Loucy (cell line): ENCODE results near the gene CAMK2N1.

Experiments used
- H2AFZ ChIP-seq: fragments of 200-600 bp; sonication (generic); 2 replicates; pipeline ENCODE4 v1.6.0; 2016; ENCODE audit warnings: antibody characterized with exemption, mild to moderate bottlenecking, low read length, moderate library complexity
- H3F3A ChIP-seq: fragments of 200-600 bp; 2 replicates; pipeline ENCODE4 v1.6.0; 2016; ENCODE audit warnings: antibody characterized with exemption, low read depth, mild to moderate bottlenecking
- H3K27me3 ChIP-seq: fragments of 200-600 bp; sonication (generic); 2 replicates; pipeline ENCODE4 v1.6.1; 2014; ENCODE audit warnings: low read length, mild to moderate bottlenecking; ENCODE audit not compliant: insufficient read depth, poor library complexity, severe bottlenecking
- H3K36me3 ChIP-seq: fragments of 200-600 bp; sonication (generic); 2 replicates; pipeline ENCODE4 v1.6.1; 2016; ENCODE audit warnings: low read length; ENCODE audit not compliant: insufficient read depth
- H3K4me1 ChIP-seq: fragments of 200-600 bp; sonication (generic); 2 replicates; pipeline ENCODE4 v1.5.1; 2014; ENCODE audit warnings: low read length, mild to moderate bottlenecking; ENCODE audit not compliant: insufficient read depth, poor library complexity, severe bottlenecking
- H3K4me2 ChIP-seq: fragments of 200-600 bp; sonication (generic); 2 replicates; pipeline ENCODE4 v1.6.0; 2014; ENCODE audit warnings: antibody characterized with exemption, low read length, low read depth, mild to moderate bottlenecking; ENCODE audit not compliant: poor library complexity, severe bottlenecking
- H3K4me3 ChIP-seq: fragments of 200-600 bp; sonication (generic); 2 replicates; pipeline ENCODE4 v1.5.1; 2014; ENCODE audit warnings: low read length, mild to moderate bottlenecking, mixed read lengths; ENCODE audit not compliant: poor library complexity, severe bottlenecking
- H3K79me2 ChIP-seq: fragments of 200-600 bp; sonication (generic); 2 replicates; pipeline ENCODE4 v1.6.1; 2014; ENCODE audit warnings: low read length; ENCODE audit not compliant: insufficient read depth
- H3K9ac ChIP-seq: fragments of 200-600 bp; sonication (generic); 2 replicates; pipeline ENCODE4 v1.6.0; 2014; ENCODE audit warnings: mild to moderate bottlenecking, low read depth, low read length, moderate library complexity; ENCODE audit not compliant: poor library complexity, severe bottlenecking
- H3K9me2 ChIP-seq: fragments of 200-600 bp; sonication (generic); replicated peaks from 2 replicates; pipeline ENCODE4 v1.6.1; 2016; ENCODE audit warnings: low read depth, low read length, mixed read lengths
- H3K9me3 ChIP-seq: fragments of 200-600 bp; sonication (generic); 2 replicates; pipeline ENCODE4 v1.6.1; 2014; ENCODE audit warnings: mild to moderate bottlenecking, antibody characterized with exemption, low read length, low read depth; ENCODE audit not compliant: insufficient read depth
- H4K20me1 ChIP-seq: fragments of 200-600 bp; sonication (generic); 2 replicates; pipeline ENCODE4 v1.6.0; 2014; ENCODE audit warnings: antibody characterized with exemption, low read length, mild to moderate bottlenecking; ENCODE audit not compliant: insufficient read depth, poor library complexity, severe bottlenecking
- CTCF ChIP-seq: fragments of 200-600 bp; sonication (generic); conservative IDR thresholded peaks from 2 replicates; pipeline ENCODE4 v1.5.1; 2014; ENCODE audit warnings: mild to moderate bottlenecking, antibody characterized with exemption, low read length
- EZH2phosphoT487 ChIP-seq: fragments of 200-600 bp; IDR thresholded peaks from 2 replicates; pipeline ENCODE4 v1.6.1; 2018; ENCODE audit warnings: antibody characterized with exemption, mild to moderate bottlenecking, moderate library complexity, borderline replicate concordance

Gene CAMK2N1

GRCh38 chr1:20439282-20439681 lies 46.7 kb downstream of the CAMK2N1 start:
- Histone ChIP-seq H3K4me2 (no peak overlapping the region), H3K9ac (no peak overlapping the region), H3K9me3 (no peaks in the 10 kb centered on the region), H3K36me3 (no peaks in the 10 kb centered on the region), H3K4me1 (no peaks in the 10 kb centered on the region), H2AFZ (no peak overlapping the region), H3F3A (no peaks in the 10 kb centered on the region), H4K20me1 (no peaks in the 10 kb centered on the region), H3K9me2 (no peaks in the 10 kb centered on the region), H3K4me3 (no peak overlapping the region), H3K27me3 (no peaks in the 10 kb centered on the region), H3K79me2 (no peaks in the 10 kb centered on the region)
- no peak for TF ChIP-seq EZH2phosphoT487
- TF ChIP-seq CTCF = no peak

GRCh38 chr1:20437640-20438039 lies 48.4 kb downstream of the CAMK2N1 start:
- H3K4me2 ChIP-seq = no peak overlapping the region
- no peaks in the 10 kb centered on the region for H3F3A ChIP-seq
- no peaks in the 10 kb centered on the region for H3K27me3 ChIP-seq
- H3K9me3 ChIP-seq = no peaks in the 10 kb centered on the region
- H3K4me1 ChIP-seq = no peaks in the 10 kb centered on the region
- H3K9me2 ChIP-seq = no peaks in the 10 kb centered on the region
- H3K9ac ChIP-seq = no peak overlapping the region
- H4K20me1 ChIP-seq = no peaks in the 10 kb centered on the region
- no peak overlapping the region for H3K4me3 ChIP-seq
- no peaks in the 10 kb centered on the region for H3K36me3 ChIP-seq
- no peak overlapping the region for H2AFZ ChIP-seq
- no peaks in the 10 kb centered on the region for H3K79me2 ChIP-seq
- TF ChIP-seq EZH2phosphoT487 = no peak
- TF ChIP-seq CTCF = no peak

- H3K36me3 ChIP-seq = no peaks in the 10 kb centered on the region
Observed at GRCh38 chr1:20432891-20433290, 53.1 kb downstream of the CAMK2N1 start.

More at GRCh38 chr1:20432891-20433290, 53.1 kb downstream of the CAMK2N1 start:
- Histone ChIP-seq H4K20me1 (no peaks in the 10 kb centered on the region), H3K4me2 (no peak overlapping the region), H3K4me1 (no peaks in the 10 kb centered on the region), H2AFZ (no peak overlapping the region), H3K79me2 (no peaks in the 10 kb centered on the region), H3K9me3 (no peaks in the 10 kb centered on the region), H3F3A (no peaks in the 10 kb centered on the region), H3K27me3 (no peaks in the 10 kb centered on the region), H3K9me2 (no peaks in the 10 kb centered on the region), H3K4me3 (no peak overlapping the region), H3K9ac (no peak overlapping the region)
- no peak for TF ChIP-seq CTCF
- no peak for TF ChIP-seq EZH2phosphoT487
